HepG2 (cell line): Measurements from ENCODE around the gene NDFIP2. TPM values are rescaled to one million over a fixed set of nuclear protein-coding genes. Genes with fewer than 3 reads are reported as not detected.

Experiments
- ATAC-seq: fragments of 200-7000 bp; cut with Tn5 transposase; 3 replicates; pipeline ENCODE4 v1.9.1; 2020; ENCODE audit warnings: mild to moderate bottlenecking, moderate library complexity
- BruUV-seq: library from RNA; stranded (reverse); fragments of 400-500 nt; replicated peaks from 2 replicates; lab custom pipeline; 2021; lab: Mats Ljungman, UMichigan
- CTCF ChIA-PET: fragments of 300-600 bp; formaldehyde crosslinking; extraction: SDS; loops from one replicate; lab custom pipeline; 2021; ENCODE audit warnings: low total read pairs, inconsistent platforms, low intra/inter-chr PET ratio; lab: Yijun Ruan, JAX
- POLR2A ChIA-PET: fragments of 350-600 bp; sonication (Branson Sonifier 250); formaldehyde crosslinking; loops from one replicate; lab custom pipeline; 2020; ENCODE audit warnings: antibody characterized with exemption, inconsistent platforms; lab: Yijun Ruan, JAX
- DNase-seq: peaks from one replicate; pipeline ENCODE4 v3.0.0-alpha.2; 2015; ENCODE audit warnings: low spot score
- FAIRE-seq: peaks from 3 replicates; lab custom pipeline; 2011; peaks lifted over from hg19 to GRCh38; lab: Jason Lieb, UNC
- H2AFZ ChIP-seq: one replicate; pipeline ENCODE4 v1.6.1; 2011; ENCODE audit warnings: low read length, inconsistent platforms
- H3K27ac ChIP-seq: fragments of 300-600 bp; 3 replicates; pipeline ENCODE4 v1.8.0; 2011; ENCODE audit warnings: mixed run types, mild to moderate bottlenecking, mixed read lengths, low read length, inconsistent platforms; ENCODE audit not compliant: insufficient read depth; ENCODE audit errors: extremely low read length
- H3K27me3 ChIP-seq, 2 experiments: fragments of 200-600 bp in 1 of 2; 2 replicates in 1 of 2; 3 replicates in 1 of 2; pipeline versions ENCODE4 v1.6.0 to v1.8.0; 2011; ENCODE audit warnings: low read length in 2 of 2, mild to moderate bottlenecking in 2 of 2, moderate library complexity in 2 of 2, inconsistent platforms in 1 of 2; ENCODE audit not compliant: insufficient read depth in 2 of 2, control insufficient read depth in 1 of 2
- H3K36me3 ChIP-seq, 2 experiments: fragments of 200-600 bp in 1 of 2; replicated peaks in 1 of 2; 2 replicates in 1 of 2; 3 replicates in 1 of 2; pipeline versions ENCODE4 v1.5.1 to v1.8.0; 2011; ENCODE audit warnings: low read length in 2 of 2, inconsistent platforms in 1 of 2; ENCODE audit not compliant: insufficient read depth in 2 of 2, control insufficient read depth in 1 of 2
- H3K4me1 ChIP-seq: 2 replicates; pipeline ENCODE4 v1.5.1; 2012; ENCODE audit warnings: low read length, inconsistent platforms; ENCODE audit not compliant: insufficient read depth
- H3K4me2 ChIP-seq: 2 replicates; pipeline ENCODE4 v1.6.0; 2011; ENCODE audit warnings: low read depth, low read length, inconsistent platforms
- H3K4me3 ChIP-seq, 3 experiments: fragments of 200-600 bp in 1 of 3; sonication (generic), shearing (Covaris generic) in 1 of 3; replicated peaks in 1 of 3; 2 replicates each; pipeline ENCODE4 v1.5.1; 2011 to 2016; ENCODE audit warnings: low read length in 3 of 3, inconsistent platforms in 2 of 3, low read depth in 2 of 3, mild to moderate bottlenecking in 2 of 3, control low read depth in 1 of 3, mixed read lengths in 1 of 3; ENCODE audit not compliant: insufficient read depth in 1 of 3
- H3K79me2 ChIP-seq: one replicate; pipeline ENCODE4 v1.6.1; 2011; ENCODE audit warnings: low read length, inconsistent platforms; ENCODE audit not compliant: insufficient read depth
- H3K9ac ChIP-seq: 2 replicates; pipeline ENCODE4 v1.6.0; 2011; ENCODE audit warnings: mild to moderate bottlenecking, low read depth, low read length, inconsistent platforms; ENCODE audit not compliant: insufficient read depth
- H3K9me3 ChIP-seq: 2 replicates; pipeline ENCODE4 v1.5.1; 2012; ENCODE audit warnings: mild to moderate bottlenecking, low read length
- H4K20me1 ChIP-seq: 2 replicates; pipeline ENCODE4 v1.6.0; 2011; ENCODE audit warnings: inconsistent platforms, mild to moderate bottlenecking, low read length, moderate library complexity; ENCODE audit not compliant: insufficient read depth
- MAFG ChIP-seq: sonication (generic); formaldehyde crosslinking; IDR thresholded peaks from 2 replicates; pipeline ENCODE4 v1.5.1; 2020; ENCODE audit warnings: mild to moderate bottlenecking, missing genetic modification reagents
- NFKB2 ChIP-seq: sonication (generic); formaldehyde crosslinking; IDR thresholded peaks from 2 replicates; pipeline ENCODE4 v1.4.0; 2020; ENCODE audit warnings: missing genetic modification reagents, borderline replicate concordance
- NR3C1 ChIP-seq: sonication (generic); formaldehyde crosslinking; IDR thresholded peaks from 2 replicates; pipeline ENCODE4 v1.4.0; 2020; ENCODE audit warnings: missing genetic modification reagents
- PLRG1 ChIP-seq: fragments of 450-650 bp; conservative IDR thresholded peaks from 2 replicates; pipeline ENCODE4 v1.6.1; 2016
- TRIM22 ChIP-seq: fragments of 450-650 bp; IDR thresholded peaks from 2 replicates; pipeline ENCODE4 v1.6.1; 2017
- YEATS4 ChIP-seq: sonication (generic); formaldehyde crosslinking; IDR thresholded peaks from 2 replicates; pipeline ENCODE4 v1.4.0; 2020; ENCODE audit warnings: missing genetic modification reagents, borderline replicate concordance
- ZNF549 ChIP-seq: sonication (generic); formaldehyde crosslinking; IDR thresholded peaks from 2 replicates; pipeline ENCODE4 v1.5.0; 2020; ENCODE audit warnings: missing genetic modification reagents
- ZNF605 ChIP-seq: sonication (generic); formaldehyde crosslinking; IDR thresholded peaks from 2 replicates; pipeline ENCODE4 v1.8.0; 2022; ENCODE audit warnings: mild to moderate bottlenecking, missing genetic modification reagents
- ZNF704 ChIP-seq: sonication (generic); formaldehyde crosslinking; IDR thresholded peaks from 2 replicates; pipeline ENCODE4 v1.8.1; 2023; ENCODE audit warnings: mild to moderate bottlenecking, inconsistent platforms, moderate library complexity, missing genetic modification reagents, borderline replicate concordance
- ZSCAN25 ChIP-seq: sonication (generic); formaldehyde crosslinking; IDR thresholded peaks from 2 replicates; pipeline ENCODE4 v1.8.0; 2022; ENCODE audit warnings: mild to moderate bottlenecking, missing genetic modification reagents
- WGBS: methylation state at CpG from one replicate; pipeline ENCODE4 v1.1.6; 2017; ENCODE audit warnings: low lambda C conversion rate; 5-methylcytosine and 5-hydroxymethylcytosine counted together
- in situ Hi-C: cut with HindIII; loops from 2 replicates; pipeline ENCODE4 v1.10.0; 2017; ENCODE audit warnings: low pct_unique_long_range_greater_than_20kb; ENCODE audit not compliant: extremely low pct_ligation_motif_present
- intact Hi-C: fragments of 100-400 bp; cut with micrococcal nuclease; formaldehyde crosslinking; loops from one replicate; pipeline ENCODE4 v1.10.0; 2022; ENCODE audit not compliant: unreplicated experiment
- polyA plus RNA-seq, 8 experiments: library from polyadenylated mRNA; depleted of rRNA in 3 of 8; stranded (reverse) in 7 of 8; unstranded in 1 of 8; fragments of >200 nt; fragmentation: Illumina TruSeq in 4 of 8; extraction: Trizol in 4 of 8; gene quantifications; 2 replicates each; pipeline versions ENCODE4 v1.2.1 to v1.2.3, GENCODE V29; 2011 to 2016; ENCODE audit warnings: low read depth in 4 of 8, missing spikeins in 1 of 8, mixed read lengths in 1 of 8; ENCODE audit not compliant: insufficient read depth in 1 of 8
- total RNA-seq, 5 experiments: library from RNA; depleted of rRNA; stranded (reverse); fragments of >200 nt; fragmentation: Illumina TruSeq; extraction: Trizol; gene quantifications; 2 replicates each; pipeline ENCODE4 v1.2.3, GENCODE V29; 2016; ENCODE audit warnings: low read depth in 1 of 5

NDFIP2 gene
- total and polyA plus RNA-seq, 2 of the 13 experiments (the other 11 are each of a cell fraction or from before 2014, with no cell fraction given): 23.2 to 32.0 TPM

- no peak overlapping the region for H3K4me3 ChIP-seq
- H2AFZ ChIP-seq: no peak overlapping the region
- 97% methylated on average over 2 of the region's 2 CpGs for WGBS
- H3K9ac ChIP-seq: no peak overlapping the region
- H3K9me3 ChIP-seq: peaks cover 5% of the 10 kb centered on the region; the same call in 1 of the 2 replicates
- no peaks in the 10 kb centered on the region for H3K79me2 ChIP-seq
- ATAC-seq (no peak), DNase-seq (no peak), FAIRE-seq (no peak)
- intact Hi-C loops (no loop called here), in situ Hi-C loops (no loop called here)
- no TSS peak for BruUV-seq
- ChIA-PET CTCF (no interaction called here), POLR2A (no interaction called here)
- H3K4me2 ChIP-seq: no peak overlapping the region
- TF ChIP-seq NFKB2: no peak
- no peak for TF ChIP-seq TRIM22
- TF ChIP-seq ZNF704 (CRISPR knock-in tag): no peak
- no peak for TF ChIP-seq YEATS4 (CRISPR knock-in tag)
- TF ChIP-seq MAFG (CRISPR knock-in tag): no peak
- no peak for TF ChIP-seq NR3C1 (CRISPR knock-in tag)
- TF ChIP-seq ZSCAN25 (CRISPR knock-in tag): no peak
- TF ChIP-seq ZNF549 (CRISPR knock-in tag): no peak
- no peak for TF ChIP-seq ZNF605 (CRISPR knock-in tag)
- TF ChIP-seq PLRG1: no peak
- no peaks in the 10 kb centered on the region for H3K4me1 ChIP-seq
- no peaks in the 10 kb centered on the region for H4K20me1 ChIP-seq
- no peak overlapping the region for H3K27ac ChIP-seq
- H3K36me3 ChIP-seq: no peaks in the 10 kb centered on the region
- no peaks in the 10 kb centered on the region for H3K27me3 ChIP-seq
Observed at GRCh38 chr13:79557666-79558065, 76.7 kb downstream of the NDFIP2 start.
